PC-9 (cell line): ENCODE measurements around the gene NUTF2.

Experiments
- CTCF ChIP-seq: fragments of 200-600 bp; sonication (generic); conservative IDR thresholded peaks from 2 replicates; pipeline ENCODE4 v1.6.1; 2017; ENCODE audit warnings: mixed run types, antibody characterized with exemption, mild to moderate bottlenecking, moderate library complexity
- EZH2 ChIP-seq: fragments of 200-600 bp; sonication (generic); IDR thresholded peaks from 2 replicates; pipeline ENCODE4 v1.8.0; 2017; ENCODE audit warnings: antibody characterized with exemption, low read depth

GRCh38 chr16:67871256-67871655 is 24.5 kb downstream of the NUTF2 start:
- TF ChIP-seq EZH2 = no peak
- TF ChIP-seq CTCF = no peak
